ENCODE measurements around the gene SGMS2. TPM values are rescaled to one million over a fixed set of nuclear protein-coding genes. Genes with fewer than 3 reads are reported as not detected.
A peak's percentile ranks its signal among the peaks of the same experiment; 100 is the strongest.

SGMS2 gene
- total and polyA plus RNA-seq, 7 donors: 3.0 to 204 (median 101) TPM

- no peak for DNase-seq
- WGBS, 2 donors: 92 to 95% methylated on average over 4 of the region's 4 CpGs
- Histone ChIP-seq H3K27me3 (no peaks in the 10 kb centered on the region), H3K4me1 (peaks cover 0 to 79% (median 67%) of the 10 kb centered on the region in 4 donors), H3K36me3 (no peaks in the 10 kb centered on the region), H3K27ac (peak overlapping the region in 2 of 4 donors; percentile 27 to 38), H3K9me3 (no peaks in the 10 kb centered on the region), H3K4me3 (no peak overlapping the region)
- intact Hi-C loops (cut with DNase I): no loop called here
- no peak for TF ChIP-seq POLR2AphosphoS5 (IDR thresholded peaks at IDR 0.05)
- TF ChIP-seq EP300 (IDR thresholded peaks at IDR 0.05): no peak
- TF ChIP-seq CTCF (IDR thresholded peaks at IDR 0.05): no peak
- no peak for TF ChIP-seq POLR2A (IDR thresholded peaks at IDR 0.05)
Measured at GRCh38 chr4:107831140-107831539, 6.4 kb downstream of the SGMS2 start.

GRCh38 chr4:107832275-107832807 lies 7.6 kb downstream of the SGMS2 start:
- 67 to 84% methylated on average over 2 of the region's 2 CpGs for WGBS, 2 donors
- Histone ChIP-seq H3K27me3 (no peaks in the 10 kb centered on the region), H3K27ac (peak overlapping the region in 2 of 4 donors; percentile 26 to 51), H3K4me1 (peaks cover 0 to 82% (median 66%) of the 10 kb centered on the region in 4 donors), H3K4me3 (no peak overlapping the region), H3K9me3 (no peaks in the 10 kb centered on the region), H3K36me3 (no peaks in the 10 kb centered on the region)
- intact Hi-C loops (cut with DNase I): no loop called here
- DNase-seq: no peak
- no peak for TF ChIP-seq CTCF (IDR thresholded peaks at IDR 0.05)
- TF ChIP-seq EP300 (IDR thresholded peaks at IDR 0.05): no peak
- TF ChIP-seq POLR2A (IDR thresholded peaks at IDR 0.05): no peak
- TF ChIP-seq POLR2AphosphoS5 (IDR thresholded peaks at IDR 0.05): no peak

- Histone ChIP-seq H3K36me3 (no peaks in the 10 kb centered on the region), H3K4me3 (no peak overlapping the region), H3K4me1 (peaks cover 0 to 80% (median 65%) of the 10 kb centered on the region in 4 donors), H3K27ac (peak overlapping the region; percentile 9 to 71 (median 44)), H3K9me3 (no peaks in the 10 kb centered on the region), H3K27me3 (no peaks in the 10 kb centered on the region)
- WGBS, 2 donors: 15 to 65% methylated on average over 1 of the region's 1 CpG
- no peak for DNase-seq
- intact Hi-C loops (cut with DNase I): no loop called here
- TF ChIP-seq CTCF (IDR thresholded peaks at IDR 0.05): no peak
- no peak for TF ChIP-seq POLR2A (IDR thresholded peaks at IDR 0.05)
- TF ChIP-seq POLR2AphosphoS5 (IDR thresholded peaks at IDR 0.05): no peak
- TF ChIP-seq EP300 (IDR thresholded peaks at IDR 0.05): no peak
Measured at GRCh38 chr4:107834241-107834794, 9.6 kb downstream of the SGMS2 start.

GRCh38 chr4:107835406-107835805 lies 10.7 kb downstream of the SGMS2 start:
- intact Hi-C loops (cut with DNase I): no loop called here
- WGBS, 2 donors: 70 to 77% methylated on average over 5 of the region's 5 CpGs
- Histone ChIP-seq H3K4me3 (no peak overlapping the region), H3K9me3 (no peaks in the 10 kb centered on the region), H3K4me1 (peaks cover 0 to 79% (median 61%) of the 10 kb centered on the region in 4 donors), H3K27ac (peak overlapping the region; percentile 23 to 71 (median 66)), H3K27me3 (no peaks in the 10 kb centered on the region), H3K36me3 (no peaks in the 10 kb centered on the region)
- TF ChIP-seq POLR2AphosphoS5 (IDR thresholded peaks at IDR 0.05) (peak in 2 of 4 donors; percentile 39 to 49), POLR2A (IDR thresholded peaks at IDR 0.05) (no peak), EP300 (IDR thresholded peaks at IDR 0.05) (no peak)
- DNase-seq: peak; percentile 69

- no peak for DNase-seq
- H3K27me3 ChIP-seq: no peaks in the 10 kb centered on the region
- no peaks in the 10 kb centered on the region for H3K36me3 ChIP-seq
- intact Hi-C loops (cut with DNase I): no loop called here
- H3K4me3 ChIP-seq: no peak overlapping the region
- WGBS, 2 donors: 18 to 56% methylated on average over 4 of the region's 4 CpGs
- H3K9me3 ChIP-seq: no peaks in the 10 kb centered on the region
- peak overlapping the region in 3 of 4 donors; percentile 53 to 71 (median 57) for H3K27ac ChIP-seq
- TF ChIP-seq POLR2AphosphoS5 (IDR thresholded peaks at IDR 0.05) (no peak), EP300 (IDR thresholded peaks at IDR 0.05) (no peak), CTCF (IDR thresholded peaks at IDR 0.05) (no peak), POLR2A (IDR thresholded peaks at IDR 0.05) (no peak)
- H3K4me1 ChIP-seq: peaks cover 0 to 64% (median 46%) of the 10 kb centered on the region in 4 donors
Measured at GRCh38 chr4:107837317-107837716, 12.6 kb downstream of the SGMS2 start.
